CD4-positive, alpha-beta T cell treated with Interleukin-4 for 4 hours (primary cell): ENCODE results near the gene RAB29.
"Not testable (repeated sequence)": the region's sequence is repeated elsewhere in the genome, so short reads cannot be mapped to it uniquely, and the experiment has no call there.

Experiments used
- DNase-seq: peaks from one replicate; pipeline ENCODE4 v3.0.0-alpha.2; 2020

The RAB29 gene

GRCh38 chr1:205775015-205775716 lies at the start of gene RAB29:
Gene RAB29, minus strand, starts transcription at chr1:205775482. Its CDS starts 526 bp downstream, at chr1:205774956.
- DNase-seq, result peak; percentile 89

- peak; percentile 8 for DNase-seq
These were observed 48.9 kb upstream of the RAB29 start for GRCh38 chr1:205824180-205824579.

- DNase-seq, result not testable (repeated sequence)
These were observed 48.0 kb upstream of the RAB29 start for GRCh38 chr1:205823260-205823659.

DNA sequence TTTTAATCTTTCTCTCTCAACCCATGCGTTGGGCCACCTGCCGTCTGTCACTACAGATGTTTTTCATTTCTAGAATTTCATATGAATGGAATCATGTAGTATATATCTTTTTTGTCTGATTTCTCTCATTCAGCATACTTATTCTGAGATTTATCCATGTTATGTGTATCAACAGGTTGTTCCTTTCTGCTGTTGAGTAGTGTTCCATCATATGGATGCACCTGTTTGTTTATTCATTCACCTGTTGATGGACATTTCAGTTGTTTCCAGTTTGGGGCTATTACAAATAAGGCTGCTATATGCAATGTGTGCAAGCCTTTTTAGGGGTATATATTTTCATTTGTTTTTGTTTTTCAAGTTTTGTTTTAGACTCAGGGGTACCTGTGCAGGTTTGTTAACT lies 47.1 kb upstream of the RAB29 start:
- no peak for DNase-seq

DNA sequence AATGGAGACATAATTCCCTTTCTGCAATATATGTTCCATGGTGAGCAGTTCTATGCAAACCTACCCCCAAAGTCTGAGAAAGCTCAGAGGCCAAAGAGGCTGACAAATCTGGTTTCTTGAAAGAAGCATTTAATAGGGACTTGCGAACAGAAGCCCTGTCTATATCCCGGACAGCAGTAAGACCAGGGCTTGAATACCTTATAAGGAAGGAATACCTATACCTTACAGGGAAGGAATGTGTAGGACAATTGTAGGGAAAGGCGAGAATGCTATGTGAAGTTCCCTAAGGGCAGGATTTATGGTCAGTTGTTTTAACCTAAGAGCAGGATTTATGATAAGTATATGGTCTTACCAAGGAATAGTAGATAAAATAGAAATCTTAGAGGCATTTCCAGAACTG lies 42.7 kb upstream of the RAB29 start:
- DNase-seq, result no peak

DNA sequence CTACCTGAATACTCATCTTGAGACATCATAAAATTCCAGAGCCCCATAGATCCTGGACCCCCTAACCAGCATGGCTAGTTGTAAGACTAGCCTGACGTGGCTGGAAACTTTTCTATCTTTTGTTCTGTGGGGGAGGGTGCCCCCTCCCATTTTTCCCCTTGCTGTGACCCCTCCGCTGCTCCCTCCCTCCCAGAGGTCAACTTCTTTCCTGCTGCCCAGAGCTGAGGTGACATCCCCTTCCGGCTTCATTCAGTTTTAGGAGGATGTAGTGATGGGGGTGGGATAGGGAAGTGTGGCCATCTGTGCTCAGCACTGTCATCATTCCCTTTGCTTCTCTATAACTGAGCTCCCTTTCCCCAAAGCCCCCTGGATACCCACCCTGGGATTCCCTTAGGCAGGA lies 42.1 kb upstream of the RAB29 start:
- no peak for DNase-seq

DNA sequence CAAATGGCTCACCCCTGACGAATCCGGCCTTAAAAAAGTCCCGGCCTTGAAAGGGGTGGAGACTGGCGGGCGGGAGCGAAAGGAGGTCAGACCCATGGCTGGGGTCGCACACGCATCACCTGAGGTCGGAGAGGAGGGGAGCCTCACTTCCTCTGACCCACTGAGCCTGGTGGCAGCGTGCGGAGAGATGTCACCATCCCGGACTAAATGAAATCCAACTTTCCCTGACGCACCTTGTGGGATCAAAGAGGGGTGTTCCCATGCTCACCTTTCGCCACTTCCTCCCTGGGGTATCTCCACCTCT lies 38.4 kb upstream of the RAB29 start:
- peak; percentile 17 for DNase-seq

DNA sequence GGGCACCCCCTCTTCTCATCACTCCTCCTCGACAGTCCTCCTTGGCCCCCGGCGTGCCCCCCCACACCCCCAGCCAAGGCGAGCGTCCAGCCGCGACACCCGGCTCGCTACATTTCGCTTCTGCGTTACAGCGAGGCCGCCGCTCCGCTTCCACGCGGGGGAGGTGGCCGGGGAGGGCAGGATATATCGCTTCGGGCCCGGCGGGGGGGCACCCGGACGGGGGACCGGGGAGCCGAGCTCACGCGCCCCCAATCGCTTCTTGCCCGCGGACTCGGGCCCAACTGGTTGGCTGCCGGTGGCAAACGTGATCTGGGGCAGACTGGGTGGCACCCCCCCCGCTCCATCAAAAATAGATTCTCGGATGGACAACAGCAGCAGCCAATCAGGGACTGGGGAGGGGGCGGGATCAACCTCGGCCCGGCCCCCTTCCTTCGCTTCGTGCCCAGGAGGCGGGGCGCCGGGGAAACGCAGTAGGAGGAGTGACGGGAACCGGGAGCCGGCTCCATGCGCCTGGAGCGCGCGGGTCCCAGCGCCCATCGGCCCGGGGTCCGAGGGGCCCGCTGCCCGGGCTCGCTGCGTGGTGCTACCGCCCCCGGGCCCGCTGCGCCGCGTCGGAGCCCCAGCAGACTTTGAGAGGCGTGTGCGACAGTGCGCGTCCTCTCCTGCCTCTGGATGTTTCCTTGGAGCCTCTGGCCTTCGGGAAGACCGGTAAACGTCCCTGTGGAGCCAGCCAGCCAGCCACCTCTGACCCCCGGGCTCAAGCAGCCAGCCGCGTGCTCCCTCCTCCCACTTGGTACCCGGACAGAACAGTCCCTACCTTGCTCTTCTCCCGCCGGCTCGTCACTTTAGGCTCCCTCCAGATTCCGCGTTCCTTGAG lies 37.8 kb upstream of the RAB29 start, which contains the start of gene SLC41A1:
SLC41A1 (minus strand) TSS at position 321 of the 877 bp plus-strand sequence. CDS start 2,757 bp downstream, outside the sequence.
- peak; percentile 94 for DNase-seq

- DNase-seq, result no peak
These were observed 37.1 kb upstream of the RAB29 start for GRCh38 chr1:205812271-205812877.

GRCh38 chr1:205811660-205812059 lies 36.4 kb upstream of the RAB29 start:
- no peak for DNase-seq

- DNase-seq, result no peak
These were observed 35.3 kb upstream of the RAB29 start for GRCh38 chr1:205810448-205811157.

DNA sequence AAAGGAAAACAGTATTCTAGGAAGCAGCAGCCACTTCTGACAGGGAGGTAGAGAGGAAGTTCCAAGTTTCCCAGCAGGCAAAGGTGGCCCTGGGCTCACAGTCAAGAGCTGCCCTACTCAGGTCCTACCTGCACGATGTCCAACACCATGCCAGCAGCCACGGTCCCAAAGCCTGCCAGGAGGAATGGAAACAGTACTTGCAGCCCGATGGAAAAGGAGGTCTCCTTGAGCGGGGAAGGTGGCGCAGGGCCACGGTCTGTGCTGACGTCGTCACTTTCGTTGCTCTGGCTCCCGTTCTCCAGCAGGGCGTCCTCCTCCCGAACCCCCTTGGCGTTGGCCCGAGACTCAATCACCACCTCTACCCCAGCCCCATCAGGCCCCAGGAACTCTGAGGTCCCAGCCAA lies 34.7 kb upstream of the RAB29 start:
- no peak for DNase-seq

DNA sequence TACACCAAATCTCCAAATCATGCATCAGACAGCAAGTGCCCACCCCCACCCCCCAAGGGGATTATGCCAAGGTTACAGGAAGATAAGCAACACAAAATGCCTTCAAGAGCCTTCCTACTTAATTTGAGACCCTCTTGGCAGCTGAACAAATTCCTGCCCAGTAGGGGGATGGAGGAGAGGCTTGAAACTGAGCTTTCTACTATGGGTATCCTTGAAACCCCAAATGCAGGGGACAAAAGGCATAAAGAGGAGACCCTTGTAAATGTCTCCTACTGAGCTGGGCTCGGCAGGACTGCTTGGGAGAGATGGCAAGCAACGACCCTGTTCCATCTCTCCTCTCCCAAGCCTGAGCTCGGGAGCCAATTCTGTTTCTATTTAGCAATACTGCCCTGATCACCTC lies 34.2 kb upstream of the RAB29 start:
- DNase-seq, result no peak

- DNase-seq, result no peak
These were observed 29.9 kb upstream of the RAB29 start for GRCh38 chr1:205805082-205805711.

DNA sequence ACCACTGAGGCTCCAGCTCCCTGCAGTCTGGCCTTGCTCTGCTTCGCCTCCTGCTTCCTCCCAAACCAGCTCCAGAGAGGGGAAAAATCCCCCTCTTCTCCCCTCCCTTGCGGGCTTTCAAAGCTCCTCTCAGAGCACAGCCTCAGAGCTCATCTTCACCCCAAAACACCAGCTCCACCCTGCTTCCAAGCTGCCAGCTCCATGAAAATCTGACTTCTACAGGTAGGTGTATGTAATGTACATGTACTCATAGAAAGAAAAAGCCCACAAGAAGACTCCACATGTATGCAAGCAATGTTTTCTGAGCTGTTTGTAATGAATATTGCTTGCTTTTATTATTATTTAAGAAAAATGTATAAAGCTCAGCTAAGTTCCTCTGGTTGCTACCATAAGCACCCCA lies 29.3 kb upstream of the RAB29 start:
- DNase-seq, result no peak

- DNase-seq, result no peak
These were observed 28.7 kb upstream of the RAB29 start for GRCh38 chr1:205803986-205804385.

DNA sequence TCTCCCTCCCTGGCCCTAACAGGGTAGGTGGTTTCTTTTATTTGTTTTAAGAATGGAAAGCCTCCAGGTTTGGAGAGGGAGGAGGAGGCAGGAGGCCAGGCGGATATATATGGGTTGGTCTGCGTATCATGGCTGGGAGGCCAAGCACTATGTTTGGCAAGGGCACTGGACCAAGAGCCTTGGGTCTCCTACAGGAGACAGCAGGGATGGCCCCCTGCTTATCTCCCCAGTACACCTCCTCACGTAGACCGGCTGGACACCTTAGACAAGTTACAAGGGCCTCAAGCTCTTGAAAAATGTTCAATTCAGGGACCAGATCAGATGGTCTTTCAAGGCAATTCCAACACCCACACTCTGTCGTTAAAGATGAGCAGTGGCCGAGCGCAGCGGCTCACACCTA lies 26.8 kb upstream of the RAB29 start:
- DNase-seq, result no peak

DNA sequence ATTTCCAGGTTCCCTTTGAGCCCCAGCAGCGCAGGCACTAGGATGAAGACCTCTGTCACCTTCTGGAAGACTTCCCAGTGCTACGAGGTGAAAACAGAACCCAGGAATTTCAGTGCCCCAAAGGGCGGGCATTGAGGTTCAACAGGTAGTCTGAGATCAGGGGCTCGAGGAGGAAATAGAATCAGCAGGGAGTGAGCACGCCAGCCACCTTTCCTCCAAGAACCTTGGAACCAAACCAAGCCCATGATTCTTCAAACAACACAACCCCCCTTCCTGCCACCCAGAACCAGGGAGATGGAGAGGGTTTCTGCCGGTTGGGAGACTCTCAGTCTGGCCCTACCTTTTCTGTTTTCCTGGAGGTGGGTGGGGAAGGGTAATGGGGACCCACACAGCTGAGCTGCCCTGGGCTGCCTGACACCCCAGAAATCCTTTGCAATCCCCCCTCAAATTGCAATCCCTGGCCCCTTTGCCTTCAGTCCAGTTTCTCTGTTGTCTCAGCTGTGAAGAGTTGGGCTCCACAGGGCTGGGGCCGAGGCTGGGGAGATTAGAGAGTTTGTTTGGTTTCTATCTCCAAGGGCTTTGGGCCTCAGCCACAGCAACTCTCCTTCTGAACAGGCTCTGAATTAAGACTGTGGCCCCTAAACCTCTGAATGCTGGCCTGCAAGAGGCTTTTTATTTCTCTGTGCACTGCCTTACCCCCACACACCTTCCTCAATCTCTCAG lies 25.9 kb upstream of the RAB29 start:
- DNase-seq, result no peak

- no peak for DNase-seq
These were observed 25.1 kb upstream of the RAB29 start for GRCh38 chr1:205800427-205800826.

DNA sequence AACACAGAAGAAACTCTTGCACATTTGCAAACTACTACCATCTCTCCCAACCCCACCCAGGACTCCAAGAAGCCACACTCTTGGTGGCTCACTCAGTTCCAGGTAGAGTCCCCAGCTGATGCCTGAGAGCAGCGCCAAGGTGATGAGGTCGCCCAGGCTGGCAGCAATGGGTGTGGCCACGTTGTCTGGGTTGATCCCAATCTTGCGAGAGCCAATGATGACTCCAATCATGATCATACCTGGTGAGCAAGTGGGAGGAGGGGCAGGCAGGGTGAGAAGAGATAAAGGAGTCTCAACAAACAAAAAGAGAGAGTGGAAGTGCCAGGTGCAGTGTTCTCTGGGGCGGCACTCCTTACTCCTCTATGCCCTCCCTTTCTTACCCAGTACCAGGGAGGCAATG lies 23.3 kb upstream of the RAB29 start:
- no peak for DNase-seq

GRCh38 chr1:205797168-205797567 lies 21.9 kb upstream of the RAB29 start:
- no peak for DNase-seq
